GM21737 (cell line): Measurements from ENCODE around the gene SETD1A.
A peak's percentile ranks its signal among the peaks of the same experiment; 100 is the strongest.
"Not testable (repeated sequence)": the region's sequence is repeated elsewhere in the genome, so short reads cannot be mapped to it uniquely, and the experiment has no call there.

ENCODE experiments used
- ATAC-seq: cut with Tn5 transposase; IDR thresholded peaks from one replicate; pipeline ENCODE4 v1.9.1; 2021; ENCODE audit warnings: mild to moderate bottlenecking, moderate library complexity; ENCODE audit not compliant: unreplicated experiment

The SETD1A gene

DNA sequence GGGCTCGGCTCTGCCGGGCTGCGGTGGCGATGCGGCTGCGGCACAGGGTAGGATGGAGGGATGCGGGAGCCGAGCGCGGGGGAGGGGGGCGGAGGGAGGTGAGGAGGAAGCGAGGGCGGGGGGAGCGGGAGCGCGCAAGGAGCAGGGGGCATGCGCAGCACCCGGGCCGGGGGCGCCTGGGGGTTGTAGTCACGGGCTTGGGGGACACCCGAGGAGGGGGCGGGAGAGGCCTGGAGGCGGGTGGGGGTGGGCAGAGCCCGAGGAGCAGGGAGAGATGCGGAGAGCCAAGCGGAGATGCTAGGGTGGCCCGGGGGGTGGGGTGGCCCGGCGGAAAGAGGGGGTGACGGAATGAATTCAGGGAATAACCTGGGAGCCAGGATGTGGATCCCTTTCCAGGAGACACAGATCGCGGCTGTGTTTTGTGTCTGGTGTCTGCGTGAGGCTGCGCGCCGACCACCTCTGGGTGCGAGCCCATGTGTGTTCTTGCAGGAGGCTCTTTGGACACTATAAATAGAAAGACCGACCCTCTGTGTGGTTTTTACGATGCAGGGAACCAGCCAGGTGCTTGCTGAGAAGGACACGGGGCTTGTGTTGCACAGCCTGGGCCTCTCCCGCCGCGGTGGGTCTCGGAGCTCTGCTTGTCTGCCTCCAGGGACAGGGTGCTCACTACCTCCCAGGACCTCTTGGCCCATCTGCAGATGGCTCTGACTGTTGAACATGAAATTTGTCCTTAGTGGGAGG, 53.2 kb downstream of the SETD1A start, which contains the start of gene STX1B:
STX1B (minus strand) TSS at position 54 of the 741 bp plus-strand sequence. CDS start 242 bp downstream, outside the sequence.
- no peak for ATAC-seq

DNA sequence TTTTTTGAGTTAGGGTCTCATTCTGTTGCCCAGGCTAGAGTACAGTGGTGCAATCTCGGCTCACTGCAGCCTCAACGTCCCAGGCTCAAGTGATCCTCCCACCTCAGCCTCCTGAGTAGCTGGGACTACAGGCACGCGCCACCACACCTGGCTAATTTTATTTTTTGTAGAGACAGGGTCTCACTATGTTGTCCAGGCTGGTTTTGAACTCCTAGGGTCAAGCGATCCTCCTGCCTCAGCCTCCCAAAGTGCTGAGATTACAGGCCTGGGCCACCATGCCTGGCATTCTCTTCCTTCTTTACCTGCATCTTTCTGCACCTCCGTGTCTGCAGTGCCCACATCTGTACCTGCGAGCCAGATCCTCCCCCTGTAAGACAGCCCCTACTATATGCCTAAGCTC, 54.3 kb downstream of the SETD1A start:
- ATAC-seq: not testable (repeated sequence)

DNA sequence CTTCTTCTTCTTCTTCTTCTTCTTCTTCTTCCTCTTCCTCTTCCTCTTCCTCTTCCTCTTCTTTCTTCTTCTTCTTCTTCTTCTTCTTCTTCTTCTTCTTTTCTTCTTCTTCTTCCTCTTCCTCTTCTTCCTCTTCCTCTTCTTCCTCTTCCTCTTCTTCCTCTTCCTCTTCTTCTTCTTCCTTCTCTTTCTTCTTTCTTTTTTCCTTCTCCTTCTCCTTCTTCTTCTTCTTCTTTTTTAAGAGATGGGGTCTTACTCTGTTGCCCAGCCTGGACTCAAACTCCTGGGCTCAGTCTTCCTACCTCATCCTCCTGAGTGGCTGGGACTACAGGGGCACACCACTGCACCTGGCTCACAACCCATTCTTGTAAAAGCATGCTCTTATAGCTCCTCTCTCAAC, 55.7 kb downstream of the SETD1A start:
- ATAC-seq: not testable (repeated sequence)

DNA sequence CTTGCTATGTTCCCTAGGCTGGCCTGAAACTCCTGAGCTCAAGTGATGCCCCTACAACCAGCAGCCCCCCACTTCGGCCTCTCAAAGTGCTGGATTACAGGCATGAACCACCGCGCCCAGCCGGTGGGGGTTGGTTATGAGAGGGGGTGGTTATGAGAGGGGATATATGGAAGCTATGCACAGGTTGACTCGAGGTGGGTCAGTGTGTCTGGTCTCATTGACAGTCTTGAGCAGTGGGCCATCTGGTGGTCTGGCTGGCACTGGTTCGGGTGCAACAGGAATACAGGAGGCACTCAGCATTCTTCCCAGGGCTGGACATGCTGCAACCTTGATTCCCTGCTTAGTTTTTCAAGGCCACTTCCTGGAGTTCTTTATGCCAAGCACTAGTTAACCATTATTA, 58.5 kb downstream of the SETD1A start:
- no peak for ATAC-seq

DNA sequence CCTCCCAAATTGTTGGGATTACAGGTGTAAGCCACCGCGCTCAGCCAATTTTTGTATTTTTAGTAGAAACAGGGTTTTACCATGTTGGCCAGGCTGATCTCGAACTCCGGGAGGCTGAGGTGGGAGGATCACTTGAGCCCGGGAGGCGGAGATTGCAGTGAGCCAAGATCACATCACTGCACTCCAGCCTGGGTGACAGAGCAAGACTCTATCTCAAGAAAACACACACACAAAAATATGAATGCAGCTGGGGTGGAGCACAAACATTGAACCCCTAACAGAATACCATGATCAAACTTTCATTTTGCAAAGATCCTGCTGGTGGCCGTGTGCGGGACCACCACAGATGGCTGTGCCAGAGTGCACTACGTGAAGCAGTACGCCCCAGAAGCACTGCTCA, 60.2 kb downstream of the SETD1A start:
- not testable (repeated sequence) for ATAC-seq

DNA sequence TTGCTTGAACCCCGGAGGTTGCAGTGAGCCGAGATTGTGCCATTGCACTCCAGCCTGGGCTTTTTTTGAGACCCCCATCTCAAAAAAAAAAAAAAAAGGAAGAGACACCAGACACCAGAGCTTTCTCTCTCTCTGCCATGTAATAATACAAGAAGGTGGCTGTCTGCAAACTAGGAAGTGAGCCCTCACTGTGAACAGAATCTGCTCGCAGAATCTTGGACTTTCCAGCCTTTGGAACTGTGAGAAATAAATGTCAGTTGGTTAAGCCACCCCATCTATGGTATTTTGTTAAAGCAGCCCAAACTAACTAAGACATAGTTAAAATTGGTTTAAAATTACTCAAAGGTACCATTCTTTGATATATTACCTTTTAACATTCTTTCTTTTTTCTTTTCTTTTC, 63.0 kb downstream of the SETD1A start:
- ATAC-seq: no peak

DNA sequence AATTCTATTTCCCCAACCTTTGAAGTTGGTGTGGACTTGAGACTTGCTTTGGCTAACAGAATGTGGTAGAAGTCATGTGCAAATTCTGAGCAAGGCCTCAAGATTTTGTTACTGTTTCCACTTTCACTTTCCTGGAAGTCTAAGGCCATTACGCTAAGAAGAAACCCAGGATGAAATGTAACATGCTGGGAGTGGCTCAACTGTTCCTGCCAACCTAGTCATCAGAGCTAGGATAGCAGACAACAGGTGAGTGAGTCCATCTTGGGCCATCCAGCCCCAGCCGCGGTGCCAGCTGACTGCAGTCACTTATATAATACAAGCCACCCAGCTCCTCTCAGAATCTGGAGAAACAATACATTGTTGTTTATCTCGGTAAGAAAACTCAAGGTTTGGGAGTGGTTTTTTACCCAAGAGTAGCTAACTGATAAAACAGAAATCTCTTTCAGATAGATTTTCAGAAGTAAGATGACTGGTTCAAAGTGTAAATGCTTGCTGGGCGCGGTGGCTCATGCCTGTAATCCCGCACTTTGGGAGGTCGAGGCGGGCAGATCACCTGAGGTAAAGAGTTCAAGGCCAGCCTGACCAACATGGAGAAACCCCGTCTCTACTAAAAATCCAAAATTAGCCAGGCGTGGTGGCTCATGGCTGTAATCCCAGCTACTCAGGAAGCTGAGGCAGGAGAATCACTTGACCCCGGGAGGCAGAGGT, 65.1 kb downstream of the SETD1A start:
- no peak for ATAC-seq

DNA sequence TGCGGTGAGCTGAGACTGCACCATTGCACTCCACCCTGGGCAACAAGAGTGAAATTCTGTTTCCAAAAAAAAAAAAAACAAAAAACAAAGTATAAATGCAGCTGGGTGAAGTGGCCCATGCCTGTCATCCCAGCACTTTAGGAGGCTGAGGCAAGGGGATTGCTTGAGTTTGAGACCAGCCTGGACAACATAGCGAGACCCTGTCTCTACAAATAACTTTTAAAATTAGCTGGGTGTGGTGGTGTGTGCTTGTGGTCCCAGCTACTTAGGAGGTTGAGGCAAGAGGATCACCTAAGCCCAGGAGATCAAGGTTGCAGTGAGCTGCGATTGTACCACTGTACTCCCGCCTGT, 65.7 kb downstream of the SETD1A start:
- ATAC-seq: no peak

DNA sequence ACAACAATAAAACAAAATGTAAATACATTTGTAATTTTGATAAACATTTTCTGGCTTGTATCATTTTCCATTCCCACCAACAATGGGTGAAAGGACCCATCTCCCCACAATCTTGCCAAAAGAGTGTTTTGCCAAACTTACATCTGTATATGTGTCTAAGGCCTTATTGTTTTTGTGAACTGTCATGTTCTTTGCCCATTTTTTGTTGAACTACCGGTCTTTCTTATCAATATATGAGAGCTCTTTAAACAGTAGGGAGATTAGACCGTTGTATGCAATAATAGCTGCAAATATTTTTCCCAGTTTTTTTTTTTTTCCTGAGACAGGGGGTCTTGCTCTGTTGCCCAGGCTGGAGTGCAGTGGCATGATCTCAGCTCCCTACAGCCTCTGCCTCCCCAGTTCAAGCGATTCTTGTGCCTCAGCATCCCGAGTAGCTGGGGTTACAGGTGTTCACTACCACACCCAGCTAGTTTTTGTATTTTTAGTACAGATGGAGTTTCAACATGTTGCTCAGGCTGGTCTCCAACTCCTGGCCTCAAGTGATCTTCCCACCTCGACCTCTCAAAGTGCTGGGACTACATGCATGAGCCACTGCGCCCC, 66.2 kb downstream of the SETD1A start:
- ATAC-seq: no peak

DNA sequence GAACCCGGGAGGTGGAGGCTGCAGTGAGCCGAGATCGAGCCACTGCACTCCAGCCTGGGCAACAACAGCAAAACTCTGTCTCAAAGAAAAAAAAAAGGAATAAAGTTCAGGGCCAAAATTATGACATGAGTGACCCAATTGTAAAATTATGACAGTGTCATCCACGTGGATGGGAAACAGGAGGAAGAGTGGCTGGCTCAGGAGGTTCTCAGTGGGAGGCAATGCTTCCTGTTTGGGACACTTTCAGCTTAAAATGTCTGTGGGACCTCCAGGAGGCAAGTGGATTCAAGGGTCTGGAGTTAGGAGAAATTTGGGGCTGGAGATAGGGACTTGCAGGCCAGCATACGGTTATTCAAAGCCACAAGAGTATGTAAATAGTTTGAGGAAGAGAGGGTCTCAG, 67.8 kb downstream of the SETD1A start:
- ATAC-seq: no peak

DNA sequence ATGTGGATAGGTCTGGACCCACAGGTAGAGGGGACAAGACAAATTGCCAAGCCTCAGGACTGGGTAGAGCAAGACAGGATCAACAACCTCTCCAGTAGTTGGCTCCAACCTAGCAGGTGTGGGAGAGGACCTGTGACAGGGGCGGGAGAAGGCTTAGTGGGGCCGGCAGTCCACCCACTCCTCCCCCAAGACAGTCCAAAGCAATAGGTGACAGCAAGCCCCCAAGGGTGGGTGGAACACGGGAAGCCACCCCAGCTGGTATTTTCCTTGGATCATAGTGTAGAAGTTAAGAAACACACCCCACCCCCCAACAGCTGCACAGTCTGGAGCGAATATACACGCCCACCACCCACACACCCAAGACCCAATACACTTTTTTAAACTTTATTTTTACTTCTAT, 71.7 kb downstream of the SETD1A start:
- no peak for ATAC-seq

DNA sequence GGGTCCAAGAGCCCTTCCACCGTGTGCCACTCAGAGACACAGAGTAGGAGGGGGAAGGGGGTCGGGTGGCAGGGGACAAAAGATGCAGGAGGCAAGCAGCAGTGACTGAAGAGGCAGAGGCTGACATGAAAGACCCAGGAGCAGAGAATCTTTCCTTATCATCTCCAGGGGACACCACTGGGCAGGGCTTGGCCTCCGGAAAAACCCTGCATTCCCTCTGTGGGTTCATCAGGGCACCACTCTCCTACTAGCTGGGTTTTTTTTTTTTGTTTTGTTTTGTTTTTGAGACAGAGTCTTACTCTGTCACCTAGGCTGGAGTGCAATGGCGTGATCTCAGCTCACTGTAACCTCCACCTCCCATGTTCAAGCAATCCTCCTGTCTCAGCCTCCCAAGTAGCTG, 73.7 kb downstream of the SETD1A start:
- ATAC-seq: no peak

DNA sequence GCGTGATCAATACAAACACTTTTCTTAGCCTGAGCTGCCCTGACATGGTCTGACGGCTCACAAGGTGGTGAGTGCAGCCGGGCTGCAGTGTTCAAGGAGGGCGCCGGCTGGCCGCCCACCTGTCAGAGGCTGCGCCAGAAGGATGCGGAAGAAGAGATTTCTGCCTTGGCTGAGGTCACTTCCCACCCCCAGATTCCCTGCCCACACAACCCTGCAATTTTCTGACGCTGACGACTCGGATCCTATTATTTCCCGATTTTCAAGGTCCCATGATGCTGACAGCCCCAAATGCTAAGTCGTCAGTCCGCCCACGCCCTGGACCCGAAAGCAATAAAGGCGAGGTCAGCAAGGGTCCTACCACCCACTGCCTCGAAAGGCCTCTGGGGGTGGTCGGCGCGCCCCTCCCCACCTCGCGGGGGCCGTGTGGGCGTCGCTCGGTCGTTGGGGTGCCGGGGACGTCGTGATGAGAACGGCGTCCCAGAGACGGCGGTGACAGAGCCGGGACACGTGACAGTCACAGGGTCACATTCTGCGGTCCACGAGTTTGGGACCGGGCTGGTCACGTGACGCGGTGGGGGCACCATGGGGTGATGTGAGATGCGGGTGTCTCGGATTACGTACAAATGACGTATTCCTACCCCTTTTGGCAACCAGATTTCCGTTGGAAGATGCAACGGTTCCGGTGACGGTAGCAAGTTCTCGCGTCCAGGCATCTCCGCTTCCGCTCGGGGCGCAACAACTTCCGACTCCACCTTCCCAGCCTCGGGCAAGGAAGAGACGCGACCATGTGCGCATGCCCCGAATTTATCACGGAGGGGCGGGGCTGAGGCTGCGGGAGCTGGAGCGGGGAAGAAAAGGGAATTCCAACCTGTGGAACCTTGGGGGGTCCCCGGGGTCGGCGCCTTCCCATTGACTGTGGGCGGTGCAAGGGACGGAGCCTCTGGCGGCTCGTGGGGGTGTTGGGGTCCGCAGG, 75.5 kb downstream of the SETD1A start, which contains the start of gene STX4:
STX4 (plus strand) TSS at position 823 of the 973 bp plus-strand sequence. CDS start 248 bp downstream, outside the sequence.
- ATAC-seq: peak; percentile 51

DNA sequence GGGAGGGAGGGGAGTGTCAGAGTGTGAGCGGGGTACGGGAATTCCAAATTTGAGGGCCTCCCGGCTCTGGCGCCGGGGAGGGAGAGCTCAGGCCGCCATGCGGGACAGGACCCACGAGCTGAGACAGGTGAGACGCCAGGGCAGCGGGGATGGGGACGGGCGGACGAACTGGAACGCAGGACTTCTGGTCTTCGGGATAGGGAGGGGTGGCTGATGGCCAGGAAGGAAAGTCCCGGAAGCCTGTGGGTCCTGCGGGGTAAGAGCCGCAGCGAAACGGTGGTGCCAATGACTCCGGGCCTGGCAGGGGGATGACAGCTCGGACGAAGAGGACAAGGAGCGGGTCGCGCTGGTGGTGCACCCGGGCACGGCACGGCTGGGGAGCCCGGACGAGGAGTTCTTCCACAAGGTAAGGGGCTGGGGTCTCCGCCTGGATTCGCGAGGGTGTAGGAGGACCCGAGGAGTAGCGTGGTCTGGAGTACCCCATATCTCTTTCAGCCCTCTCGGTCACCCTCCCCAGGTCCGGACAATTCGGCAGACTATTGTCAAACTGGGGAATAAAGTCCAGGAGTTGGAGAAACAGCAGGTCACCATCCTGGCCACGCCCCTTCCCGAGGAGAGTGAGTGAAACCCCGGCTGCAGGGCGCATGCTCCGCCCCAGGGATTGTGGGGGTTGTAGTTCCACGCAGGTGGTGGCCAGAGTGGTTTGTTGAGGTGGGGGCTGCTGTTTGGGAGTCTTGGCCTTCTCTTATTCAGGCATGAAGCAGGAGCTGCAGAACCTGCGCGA, 76.3 kb downstream of the SETD1A start:
- peak; percentile 43 for ATAC-seq
